ENCODE results near the gene CHRND.
A peak's percentile ranks its signal among the peaks of the same experiment; 100 is the strongest.

Gene CHRND

GRCh38 chr2:232525791-232526371, at the start of gene CHRND:
CHRND (plus strand) TSS chr2:232526160; CDS start chr2:232526216, 56 bp downstream.
- 0 out of 2 replicates have a peak, but pooled peaks have one; percentile 30 for TF ChIP-seq YY1 (IDR thresholded peaks at IDR 0.05; ENCODE audit: low read depth)
- no peak for TF ChIP-seq EGR1 (IDR thresholded peaks at IDR 0.05)

GRCh38 chr2:232476791-232477190, 49.2 kb upstream of the CHRND start:
- TF ChIP-seq RAD21 (IDR thresholded peaks at IDR 0.05; ENCODE audit: low read depth) (no peak), ZBTB7A (IDR thresholded peaks at IDR 0.05; ENCODE audit: low read depth) (no peak), TAF1 (IDR thresholded peaks at IDR 0.05; ENCODE audit: low read depth) (no peak), NFIC (IDR thresholded peaks at IDR 0.05) (no peak), TCF12 (IDR thresholded peaks at IDR 0.05; ENCODE audit: low read depth) (no peak), CREB1 (IDR thresholded peaks at IDR 0.05; ENCODE audit: low read depth) (no peak)

GRCh38 chr2:232477751-232478510, 48.0 kb upstream of the CHRND start:
- TF ChIP-seq RAD21 (IDR thresholded peaks at IDR 0.05; ENCODE audit: low read depth) (no peak), MAX (IDR thresholded peaks at IDR 0.05) (no peak), NFIC (IDR thresholded peaks at IDR 0.05) (no peak), FOXM1 (IDR thresholded peaks at IDR 0.05; ENCODE audit: borderline replicate concordance, low read depth) (no peak), TAF1 (IDR thresholded peaks at IDR 0.05; ENCODE audit: low read depth) (no peak), EGR1 (IDR thresholded peaks at IDR 0.05) (no peak), TCF12 (IDR thresholded peaks at IDR 0.05; ENCODE audit: low read depth) (no peak), USF1 (IDR thresholded peaks at IDR 0.05) (no peak), YY1 (IDR thresholded peaks at IDR 0.05; ENCODE audit: low read depth) (no peak)

GRCh38 chr2:232478571-232479340, 47.2 kb upstream of the CHRND start:
- TF ChIP-seq YY1 (IDR thresholded peaks at IDR 0.05; ENCODE audit: low read depth) (no peak), EGR1 (IDR thresholded peaks at IDR 0.05) (no peak), TCF12 (IDR thresholded peaks at IDR 0.05; ENCODE audit: low read depth) (no peak), EP300 (IDR thresholded peaks at IDR 0.05; ENCODE audit: borderline replicate concordance) (no peak), CEBPB (IDR thresholded peaks at IDR 0.05) (no peak), MAX (IDR thresholded peaks at IDR 0.05) (no peak), REST (IDR thresholded peaks at IDR 0.05; ENCODE audit: low read depth) (no peak), ZBTB7A (IDR thresholded peaks at IDR 0.05; ENCODE audit: low read depth) (no peak), NFIC (IDR thresholded peaks at IDR 0.05) (no peak), FOXM1 (IDR thresholded peaks at IDR 0.05; ENCODE audit: borderline replicate concordance, low read depth) (no peak), RAD21 (IDR thresholded peaks at IDR 0.05; ENCODE audit: low read depth) (no peak)

GRCh38 chr2:232479341-232480200, 46.4 kb upstream of the CHRND start:
- no peak for TF ChIP-seq TAF1 (IDR thresholded peaks at IDR 0.05; ENCODE audit: low read depth)
- no peak for TF ChIP-seq REST (IDR thresholded peaks at IDR 0.05; ENCODE audit: low read depth)
- TF ChIP-seq EGR1 (IDR thresholded peaks at IDR 0.05), result no peak
- TF ChIP-seq NFIC (IDR thresholded peaks at IDR 0.05), result no peak
- no peak for TF ChIP-seq ZBTB7A (IDR thresholded peaks at IDR 0.05; ENCODE audit: low read depth)
- TF ChIP-seq EP300 (IDR thresholded peaks at IDR 0.05; ENCODE audit: borderline replicate concordance), result no peak
- no peak for TF ChIP-seq MAX (IDR thresholded peaks at IDR 0.05)
- no peak for TF ChIP-seq CEBPB (IDR thresholded peaks at IDR 0.05)
- TF ChIP-seq TEAD4 (IDR thresholded peaks at IDR 0.05), result no peak
- TF ChIP-seq FOXM1 (IDR thresholded peaks at IDR 0.05; ENCODE audit: borderline replicate concordance, low read depth), result no peak
- no peak for TF ChIP-seq TCF12 (IDR thresholded peaks at IDR 0.05; ENCODE audit: low read depth)
- TF ChIP-seq CREB1 (IDR thresholded peaks at IDR 0.05; ENCODE audit: low read depth), result no peak
- TF ChIP-seq RAD21 (IDR thresholded peaks at IDR 0.05; ENCODE audit: low read depth), result no peak
- TF ChIP-seq USF1 (IDR thresholded peaks at IDR 0.05), result no peak
